ENCODE data around the gene DPPA4.
A peak's percentile ranks its signal among the peaks of the same experiment; 100 is the strongest.

The DPPA4 gene

GRCh38 chr3:109338322-109338721 lies 976 bp upstream of the DPPA4 start:
- DNase-seq (ENCODE audit: low read depth in 2 of 2), result no peak

GRCh38 chr3:109336291-109336861 lies 970 bp downstream of the DPPA4 start:
- DNase-seq (ENCODE audit: low read depth in 2 of 2), result peak in 1 of 2 donors; percentile 1

- no peak for DNase-seq (ENCODE audit: low read depth in 2 of 2)
These were observed 2.8 kb downstream of the DPPA4 start for GRCh38 chr3:109334572-109334971.

GRCh38 chr3:109331692-109332091 lies 5.7 kb downstream of the DPPA4 start:
- DNase-seq (ENCODE audit: low read depth in 2 of 2), result no peak

- DNase-seq (ENCODE audit: low read depth in 2 of 2), result no peak
These were observed 6.9 kb downstream of the DPPA4 start for GRCh38 chr3:109330405-109330804.

GRCh38 chr3:109328202-109328601 lies 9.1 kb downstream of the DPPA4 start:
- DNase-seq (ENCODE audit: low read depth in 2 of 2), result no peak

- DNase-seq (ENCODE audit: low read depth in 2 of 2), result no peak
These were observed 11.7 kb downstream of the DPPA4 start for GRCh38 chr3:109325657-109326056.

GRCh38 chr3:109325109-109325508 lies 12.2 kb downstream of the DPPA4 start:
- DNase-seq (ENCODE audit: low read depth in 2 of 2), result no peak

- no peak for DNase-seq (ENCODE audit: low read depth in 2 of 2)
These were observed 21.1 kb downstream of the DPPA4 start, which contains the start of gene DPPA2 for GRCh38 chr3:109316162-109316730. Gene DPPA2 (minus strand): TSS chr3:109316517. CDS start chr3:109314542, 1,975 bp downstream.

- no peak for DNase-seq (ENCODE audit: low read depth in 2 of 2)
These were observed 24.3 kb downstream of the DPPA4 start for GRCh38 chr3:109313061-109313460.

GRCh38 chr3:109297496-109297895 lies 39.9 kb downstream of the DPPA4 start:
- no peak for DNase-seq (ENCODE audit: low read depth in 2 of 2)

GRCh38 chr3:109284071-109284470 lies 53.3 kb downstream of the DPPA4 start:
- DNase-seq (ENCODE audit: low read depth in 2 of 2), result no peak

- DNase-seq (ENCODE audit: low read depth in 2 of 2), result no peak
These were observed 58.8 kb downstream of the DPPA4 start for GRCh38 chr3:109278546-109278945.

- no peak for DNase-seq (ENCODE audit: low read depth in 2 of 2)
These were observed 59.2 kb downstream of the DPPA4 start for GRCh38 chr3:109278141-109278540.

Measured in stimulated activated CD8-positive, alpha-beta memory T cell treated with anti-CD3 and anti-CD28 coated beads, Interleukin-2, amount 100 ng/mL, for 48 hours (primary cell).